Measurements from ENCODE around the gene SLC24A4.
"Not testable (repeated sequence)": the region's sequence is repeated elsewhere in the genome, so short reads cannot be mapped to it uniquely, and the experiment has no call there.

The SLC24A4 gene

DNA sequence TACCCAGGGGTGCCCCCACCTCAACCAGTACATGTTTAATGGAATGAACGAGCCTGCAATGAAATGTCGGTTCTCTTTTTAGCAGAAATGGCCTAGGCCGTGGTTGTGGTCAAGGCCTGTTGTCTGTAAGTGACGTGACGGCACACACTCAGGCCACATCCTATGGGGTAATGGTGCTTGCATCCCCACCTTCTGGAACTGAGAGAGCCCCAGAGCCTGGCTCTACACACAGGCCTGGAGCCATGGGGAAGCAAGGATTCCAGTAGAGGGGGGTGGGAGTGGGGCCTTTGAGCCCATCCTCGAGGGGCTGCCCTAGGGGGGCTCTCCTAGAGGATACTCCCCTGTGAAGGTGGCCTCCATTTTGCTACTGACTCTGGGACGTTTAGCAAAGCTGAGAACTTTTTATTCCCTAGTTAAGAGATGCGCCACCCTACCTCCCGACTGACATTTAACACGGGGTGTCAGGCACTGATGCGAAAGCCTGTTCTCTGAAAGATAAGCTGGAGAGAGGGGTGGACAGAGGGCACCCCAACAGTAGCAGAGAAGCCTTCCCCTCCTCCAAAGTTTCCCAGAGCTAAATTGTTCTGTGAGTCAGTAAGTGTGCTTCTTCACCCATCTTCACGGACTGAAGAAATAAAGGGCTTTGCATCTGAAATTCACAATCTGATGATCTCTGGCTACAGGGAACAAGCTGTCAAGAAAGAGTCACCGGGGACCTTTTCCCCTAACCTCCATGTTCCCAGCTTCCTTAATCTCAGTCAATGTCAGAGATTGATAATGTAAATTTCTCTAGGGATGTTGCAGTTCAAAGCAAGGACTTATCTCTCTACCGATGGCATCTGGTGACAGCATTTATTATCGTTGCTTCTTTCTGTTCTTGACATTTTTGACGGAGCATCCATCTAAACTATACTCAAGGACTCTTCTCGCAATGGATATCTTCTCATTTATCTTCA, 197.4 kb downstream of the SLC24A4 start:
- no peak for DNase-seq (ENCODE audit: low read depth)

DNA sequence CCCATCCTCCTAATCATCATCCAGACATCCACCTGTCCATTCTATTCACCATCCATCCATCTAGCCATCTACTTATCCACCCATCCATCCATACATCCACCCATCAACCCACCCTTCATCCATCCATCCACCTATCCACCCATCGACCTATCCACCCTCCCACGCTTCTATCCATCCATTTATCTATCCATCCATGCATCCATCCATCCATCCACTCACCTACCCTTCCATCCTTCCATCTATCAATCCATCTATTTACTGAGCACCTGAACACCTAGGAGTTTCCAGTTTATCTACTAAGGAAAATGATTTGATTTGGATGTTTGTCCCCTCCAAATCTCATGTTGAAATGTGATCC, 198.1 kb downstream of the SLC24A4 start:
- no peak for DNase-seq (ENCODE audit: low read depth)

DNA sequence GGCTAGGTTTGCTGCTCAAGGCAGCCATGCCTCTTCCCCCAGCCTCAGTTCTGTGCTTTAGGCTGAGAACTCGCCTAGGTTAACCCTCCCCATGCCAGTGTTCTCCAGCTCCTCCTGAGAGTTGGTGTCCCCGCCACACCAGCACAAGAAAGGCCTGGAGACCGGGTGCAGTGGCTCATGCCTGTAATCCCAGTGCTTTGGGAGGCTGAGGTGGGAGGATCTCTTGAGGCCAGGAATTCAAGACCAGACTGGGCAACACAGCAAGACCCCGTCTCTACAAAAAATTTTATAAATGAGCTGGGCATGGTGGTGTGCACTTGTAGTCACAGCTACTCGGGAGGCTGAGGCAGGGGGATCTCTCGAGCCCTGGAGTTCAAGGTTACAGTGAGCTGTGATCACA, 200.8 kb downstream of the SLC24A4 start:
- no peak for DNase-seq (ENCODE audit: low read depth)

DNA sequence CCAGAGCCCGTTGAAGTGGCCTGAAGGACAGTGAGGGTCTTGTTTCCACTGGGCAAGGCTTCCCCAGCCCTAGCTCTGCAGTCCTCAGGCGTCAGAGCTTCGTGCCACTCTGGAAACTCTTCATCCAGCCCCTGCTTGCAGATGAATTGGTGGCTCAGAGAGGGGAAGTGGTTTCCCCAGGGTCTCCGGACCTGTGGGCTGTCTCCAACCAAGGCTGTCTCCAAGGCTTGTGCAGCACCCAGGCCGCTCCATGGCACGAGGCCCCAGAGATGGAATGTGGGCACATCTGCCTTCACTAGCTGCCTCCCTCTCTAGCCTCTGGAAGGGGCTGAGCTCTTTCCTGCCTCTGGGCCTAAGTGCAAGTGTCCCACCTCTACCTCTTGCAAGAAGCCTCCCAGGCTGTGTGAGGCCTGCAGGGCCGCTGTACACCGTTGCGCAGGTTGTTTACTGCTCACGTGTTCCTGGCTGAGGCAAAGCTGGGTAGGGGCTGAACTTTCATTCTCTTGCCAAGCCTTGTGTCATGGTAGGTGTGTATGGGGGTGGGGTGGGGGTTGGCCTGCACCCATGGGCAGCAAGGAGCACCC, 201.7 kb downstream of the SLC24A4 start:
- no peak for DNase-seq (ENCODE audit: low read depth)

GRCh38 chr14:92525322-92526095, 202.5 kb downstream of the SLC24A4 start:
- no peak for DNase-seq (ENCODE audit: low read depth)

DNA sequence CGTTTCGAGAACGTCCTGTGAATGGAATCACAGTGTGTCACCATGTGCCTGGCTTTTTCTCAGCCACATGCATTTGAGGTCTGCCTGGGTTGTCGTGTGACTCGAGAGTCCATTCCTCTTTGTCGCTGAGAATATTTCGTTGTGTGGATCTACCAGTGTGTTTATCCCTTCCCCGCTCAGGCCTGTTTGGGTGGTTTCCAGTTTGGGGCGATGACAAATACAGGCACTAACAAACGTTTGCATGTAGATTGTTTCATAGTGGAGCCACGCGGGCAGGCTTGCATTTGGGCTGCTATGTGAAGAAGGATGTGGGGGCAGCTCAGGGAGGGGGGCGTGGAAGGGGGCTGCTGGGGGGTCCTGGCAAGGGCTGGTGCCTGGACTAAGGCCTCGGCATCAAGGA, 204.8 kb downstream of the SLC24A4 start:
- DNase-seq (ENCODE audit: low read depth): no peak

GRCh38 chr14:92528486-92529100, 205.6 kb downstream of the SLC24A4 start:
- DNase-seq (ENCODE audit: low read depth): no peak

GRCh38 chr14:92529903-92530302, 206.9 kb downstream of the SLC24A4 start:
- DNase-seq (ENCODE audit: low read depth): no peak

DNA sequence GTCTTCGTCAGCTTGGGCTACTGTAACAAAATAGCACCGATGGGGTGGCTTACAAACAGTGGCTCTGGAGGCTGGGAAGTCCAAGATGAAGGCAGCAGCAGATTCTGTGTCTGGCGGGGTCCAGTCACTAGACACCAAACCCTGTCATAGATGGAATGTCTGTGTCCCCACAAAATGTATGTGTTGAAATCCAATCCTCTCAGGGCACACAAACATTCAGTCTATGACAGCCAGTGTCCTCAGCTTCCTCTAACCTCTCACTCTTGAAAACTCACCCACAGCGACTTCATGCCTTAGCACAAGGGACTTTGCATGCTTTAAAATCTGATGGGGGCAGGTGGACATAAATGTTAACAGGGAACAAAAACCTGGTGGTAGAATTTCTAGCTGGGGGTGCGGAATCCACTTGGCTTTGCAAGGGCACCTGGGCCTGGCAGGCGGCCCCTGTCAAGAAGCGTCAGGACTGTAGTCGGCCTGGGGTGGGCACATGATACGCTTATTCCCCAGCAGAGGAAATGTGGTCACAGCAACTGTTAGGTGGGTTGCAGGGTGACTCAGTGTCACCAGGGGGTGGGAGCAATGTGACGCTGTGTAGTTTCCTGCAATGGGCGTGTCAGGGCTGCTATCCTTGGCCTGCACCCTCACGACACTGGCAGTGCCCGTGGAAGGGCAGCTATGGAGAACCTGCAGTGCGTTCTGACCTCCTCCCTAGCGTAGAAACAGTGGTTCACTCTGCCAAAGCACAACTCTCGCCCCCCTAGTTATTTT, 208.3 kb downstream of the SLC24A4 start:
- no peak for DNase-seq (ENCODE audit: low read depth)

DNA sequence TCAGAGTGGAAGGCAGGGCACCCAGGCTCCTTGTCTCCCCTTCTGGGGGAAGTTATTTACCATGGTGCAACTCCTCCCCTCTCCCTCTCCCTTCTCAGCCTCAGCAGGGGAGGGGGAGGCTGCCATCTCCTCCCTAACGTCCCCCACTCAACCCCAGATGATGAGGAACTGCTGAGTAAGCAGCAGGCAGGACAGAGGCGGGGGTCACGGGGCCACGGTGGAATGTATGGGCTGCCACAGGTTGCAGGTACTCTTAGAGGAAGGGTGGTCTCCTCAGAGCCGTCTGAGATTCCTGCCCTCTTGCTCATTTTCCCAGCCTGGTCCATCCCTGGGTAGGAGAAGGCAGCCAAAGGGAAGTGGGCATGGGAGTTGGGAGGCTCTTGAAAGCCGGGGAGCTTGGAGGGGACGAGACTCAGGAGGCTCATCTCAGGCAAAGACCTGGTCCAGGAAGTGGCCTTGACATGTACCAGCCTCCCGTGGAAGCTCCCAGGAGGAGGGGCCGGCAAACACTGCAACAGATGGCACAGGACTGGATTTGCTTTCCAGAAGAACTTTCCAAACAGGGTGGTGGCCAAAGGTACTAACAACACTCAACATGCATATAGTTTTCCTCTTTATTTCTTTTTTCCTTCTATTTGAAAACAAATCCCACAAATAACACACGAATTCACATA, 209.7 kb downstream of the SLC24A4 start:
- DNase-seq (ENCODE audit: low read depth): no peak

- no peak for DNase-seq (ENCODE audit: low read depth)
Observed at GRCh38 chr14:92534932-92535643, 212.1 kb downstream of the SLC24A4 start.

- DNase-seq (ENCODE audit: low read depth): not testable (repeated sequence)
Observed at GRCh38 chr14:92536231-92536630, 213.3 kb downstream of the SLC24A4 start.

GRCh38 chr14:92538412-92538985, 215.5 kb downstream of the SLC24A4 start:
- DNase-seq (ENCODE audit: low read depth): no peak

- DNase-seq (ENCODE audit: low read depth): no peak
Observed at GRCh38 chr14:92539419-92539818, 216.5 kb downstream of the SLC24A4 start.

- no peak for DNase-seq (ENCODE audit: low read depth)
Observed at GRCh38 chr14:92539875-92540274, 216.9 kb downstream of the SLC24A4 start.

DNA sequence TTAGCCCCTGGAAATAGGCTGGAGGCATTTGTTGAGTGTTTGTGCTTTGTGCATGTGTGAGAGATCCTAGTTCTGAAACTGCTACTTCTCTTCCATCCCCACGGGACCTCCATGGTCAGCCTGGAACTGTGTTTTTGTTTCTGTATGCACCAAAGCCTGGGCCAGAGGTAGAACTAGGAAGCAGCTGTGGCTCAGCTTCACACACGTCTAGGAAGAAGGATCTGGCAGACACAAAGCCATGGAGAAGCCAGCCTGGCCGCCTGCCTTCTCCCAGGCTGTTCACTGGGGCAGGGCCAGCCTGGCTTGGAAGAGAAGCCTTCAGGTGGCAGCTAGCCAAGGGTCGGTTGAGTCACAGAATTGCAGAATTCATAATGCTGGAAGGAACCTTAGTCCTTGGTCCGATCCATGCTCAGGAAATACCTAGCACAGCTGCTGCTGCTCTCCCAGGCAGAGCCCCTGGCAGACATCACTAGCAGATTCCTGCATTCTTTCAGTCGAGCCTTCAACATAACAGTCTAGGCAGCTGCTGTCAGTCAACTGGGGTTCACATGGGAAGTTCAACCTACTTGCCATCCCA, 217.6 kb downstream of the SLC24A4 start:
- DNase-seq (ENCODE audit: low read depth): no peak

DNA sequence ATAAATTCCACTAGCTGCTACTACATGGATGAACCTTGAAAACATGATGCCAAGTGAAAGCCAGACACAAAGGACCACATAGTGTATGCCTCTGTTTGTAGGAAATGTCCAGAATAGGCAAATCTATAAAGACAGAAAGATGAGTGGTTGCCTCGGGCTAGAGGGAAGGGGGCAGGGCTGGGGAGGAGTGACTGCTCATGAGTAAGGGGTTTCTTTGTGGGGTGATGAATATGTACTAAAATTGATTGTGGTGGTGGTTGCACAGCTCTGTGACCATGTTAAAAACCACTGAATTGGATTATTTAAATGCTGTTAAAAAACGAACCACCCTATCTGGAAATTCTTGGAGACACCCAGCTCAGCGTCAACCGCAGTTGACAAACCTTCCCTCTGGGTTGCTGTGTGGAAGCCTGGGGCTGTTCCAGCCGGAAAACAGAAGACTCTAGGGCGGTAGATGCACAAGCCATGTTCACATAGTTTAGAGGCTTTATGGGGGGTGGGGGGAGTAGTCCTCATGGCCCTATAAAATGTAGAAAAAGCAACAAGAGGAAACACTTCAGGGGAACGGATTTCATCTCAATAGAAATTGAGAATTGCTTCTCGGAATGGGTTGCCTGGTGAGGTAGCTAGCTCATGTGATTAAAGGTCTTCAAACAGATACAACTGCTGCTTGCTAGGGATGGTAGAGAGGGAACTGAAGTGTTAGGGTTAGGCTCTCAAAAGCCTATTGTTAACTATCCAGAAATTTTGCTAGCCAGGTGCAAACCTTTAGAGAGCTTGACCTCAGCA, 220.0 kb downstream of the SLC24A4 start:
- no peak for DNase-seq (ENCODE audit: low read depth)

DNA sequence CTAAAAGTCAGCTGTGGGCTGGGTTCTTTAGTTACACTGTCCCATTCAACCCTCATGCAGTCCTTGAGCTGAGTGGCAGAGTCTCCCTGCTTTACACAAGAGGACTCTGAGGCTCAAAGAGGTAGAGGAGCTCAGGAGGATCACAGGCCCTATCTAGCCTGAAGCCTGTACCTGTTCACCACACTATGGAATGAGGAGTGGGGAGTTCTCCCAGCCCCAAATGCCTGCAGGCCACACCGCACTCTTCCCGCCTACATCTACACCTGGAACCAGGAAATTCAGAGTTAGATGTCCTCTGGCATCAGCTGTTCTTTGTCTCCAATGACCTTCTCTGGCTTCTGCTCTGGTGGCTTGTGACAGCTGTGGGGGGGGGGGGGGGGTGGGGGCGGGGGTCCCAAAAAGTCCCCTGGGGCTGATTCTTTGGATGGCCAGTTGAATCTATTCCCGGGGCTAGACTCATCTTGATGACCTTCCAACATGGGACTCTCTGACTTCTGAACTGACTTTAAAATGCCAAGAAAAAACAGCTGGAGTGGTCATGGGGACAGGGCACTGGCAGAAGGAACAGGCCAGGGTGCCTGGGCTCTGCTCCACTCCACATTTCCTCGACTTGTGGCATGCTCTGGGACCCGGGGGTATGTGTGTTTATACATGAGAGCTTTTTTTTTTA, 221.2 kb downstream of the SLC24A4 start:
- DNase-seq (ENCODE audit: low read depth): no peak
